Measurements from ENCODE around the gene NKG7.

The NKG7 gene

GRCh38 chr19:51333836-51334460 lies 38.5 kb downstream of the NKG7 start:
- no peak for DNase-seq

DNA sequence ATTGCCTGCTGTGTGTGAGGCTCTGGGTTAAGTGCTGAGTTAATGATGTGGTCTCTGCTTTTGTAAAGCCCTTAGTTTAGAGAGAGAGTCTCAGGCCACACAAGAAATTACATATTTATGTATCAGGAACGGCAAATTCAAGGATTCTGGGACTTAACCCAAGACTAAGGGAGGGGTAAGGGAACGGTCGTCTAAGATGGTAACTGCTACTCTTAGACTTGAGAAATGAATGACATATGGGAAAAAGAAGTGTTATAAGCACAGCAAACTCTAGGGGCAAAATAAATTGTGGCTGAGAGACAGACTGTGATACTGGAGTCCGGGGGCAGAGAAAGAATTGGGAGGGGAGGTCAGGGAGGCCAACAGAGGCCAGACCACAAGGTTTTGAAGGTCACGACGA lies 40.7 kb downstream of the NKG7 start:
- no peak for DNase-seq

DNA sequence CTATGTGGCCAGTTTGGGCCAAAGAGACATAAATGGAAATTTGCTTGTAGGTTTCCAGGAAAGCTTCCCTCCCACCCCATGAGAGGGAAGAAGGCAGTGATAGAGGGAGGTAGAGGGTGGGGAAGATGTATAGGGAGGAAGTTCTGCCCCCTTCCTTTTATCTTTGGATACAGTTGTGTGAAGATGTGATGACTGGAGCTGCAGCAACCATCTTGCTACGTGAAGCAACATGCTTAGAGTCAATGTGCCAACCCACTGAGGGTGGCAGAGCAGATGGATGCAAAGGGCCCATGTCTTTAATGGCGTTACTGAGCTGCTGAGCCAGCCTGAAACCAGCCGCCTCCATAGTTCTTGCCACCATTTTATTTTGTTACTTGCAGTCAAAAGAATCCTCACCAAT lies 41.3 kb downstream of the NKG7 start:
- no peak for DNase-seq

DNA sequence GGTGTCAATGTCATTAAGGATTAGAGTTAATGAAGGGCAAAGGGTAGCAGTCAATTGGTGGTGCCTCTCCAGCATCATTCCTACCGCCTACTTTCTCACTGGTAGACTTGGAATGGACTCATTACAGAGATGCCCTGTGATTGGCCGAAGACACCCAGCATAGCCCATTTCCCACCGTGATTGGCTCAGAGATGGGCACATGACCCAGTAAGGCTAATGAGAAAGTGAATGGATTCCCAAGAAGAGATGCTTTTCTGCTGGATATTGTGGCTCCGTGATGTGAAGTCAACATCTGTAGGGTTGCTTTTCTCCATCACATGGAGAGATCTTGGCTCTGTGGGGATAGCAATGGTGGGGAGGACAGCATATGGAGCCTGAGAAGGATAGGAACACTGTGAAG lies 42.1 kb downstream of the NKG7 start:
- DNase-seq, result no peak

- DNase-seq, result no peak
These were observed 43.0 kb downstream of the NKG7 start for GRCh38 chr19:51329411-51329810.

- no peak for DNase-seq
These were observed 45.1 kb downstream of the NKG7 start for GRCh38 chr19:51327066-51328001.

GRCh38 chr19:51326216-51327065 lies 46.0 kb downstream of the NKG7 start:
- no peak for DNase-seq

DNA sequence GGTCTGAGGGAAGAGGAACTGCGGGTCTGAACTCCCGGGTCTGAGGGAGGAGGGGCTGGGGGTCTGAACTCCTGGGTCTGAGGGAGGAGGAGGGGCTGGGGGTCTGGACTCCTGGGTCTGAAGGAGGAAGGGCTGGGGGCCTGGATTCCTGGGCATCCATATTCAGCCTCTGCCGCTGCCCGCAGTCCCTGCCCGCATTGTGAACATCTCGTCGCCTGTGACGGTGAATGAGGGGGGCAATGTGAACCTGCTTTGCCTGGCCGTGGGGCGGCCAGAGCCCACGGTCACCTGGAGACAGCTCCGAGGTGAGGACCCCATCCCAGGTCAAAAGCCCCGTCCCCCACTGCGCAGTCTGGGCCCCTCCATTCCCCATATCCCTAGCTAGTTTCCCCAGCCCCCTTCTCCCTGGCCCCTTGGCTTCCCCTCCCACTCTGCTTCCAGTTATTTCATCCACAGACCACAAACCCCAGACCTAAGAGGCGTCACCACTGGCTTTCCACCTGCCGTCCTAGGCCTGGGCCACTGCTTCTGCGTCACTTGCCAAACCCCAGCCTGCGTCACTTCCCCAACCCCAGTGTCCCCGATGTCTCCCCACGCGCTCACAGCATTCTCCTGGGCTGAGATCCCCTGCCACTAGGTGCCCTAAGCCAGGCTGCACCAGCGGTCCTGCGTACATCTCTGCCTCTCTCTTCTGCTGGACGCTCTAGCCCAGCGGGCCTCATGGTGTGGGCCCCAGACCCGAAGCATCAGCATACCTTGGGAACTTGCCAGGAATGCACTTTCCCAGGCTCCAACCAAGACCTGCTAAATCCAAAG lies 47.1 kb downstream of the NKG7 start:
- DNase-seq, result no peak

- DNase-seq, result no peak
These were observed 48.3 kb downstream of the NKG7 start for GRCh38 chr19:51324167-51324481.

GRCh38 chr19:51323481-51324166 lies 48.8 kb downstream of the NKG7 start:
- no peak for DNase-seq

DNA sequence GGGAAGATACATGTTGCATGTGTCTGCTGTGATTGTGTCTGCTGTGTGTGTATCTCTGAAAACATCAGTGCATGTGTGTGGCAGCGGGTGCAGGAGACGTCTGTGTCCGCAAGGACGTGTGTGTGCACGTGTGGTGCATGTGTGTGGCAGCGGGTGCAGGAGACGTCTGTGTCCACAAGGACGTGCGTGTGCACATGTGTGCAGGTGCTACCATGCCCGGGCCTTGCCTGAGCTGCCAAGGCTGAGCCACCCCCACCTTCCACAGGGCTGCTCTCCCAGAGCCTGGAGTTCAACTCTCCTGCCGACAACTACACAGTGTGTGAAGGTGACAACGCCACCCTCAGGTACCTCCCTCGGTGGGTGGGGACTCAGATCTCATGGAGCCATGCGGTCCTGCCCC lies 50.7 kb downstream of the NKG7 start:
- DNase-seq, result no peak
